ENCODE data around the gene GALNT17.
"Not testable (repeated sequence)": the region's sequence is repeated elsewhere in the genome, so short reads cannot be mapped to it uniquely, and the experiment has no call there.

GALNT17 gene

DNA sequence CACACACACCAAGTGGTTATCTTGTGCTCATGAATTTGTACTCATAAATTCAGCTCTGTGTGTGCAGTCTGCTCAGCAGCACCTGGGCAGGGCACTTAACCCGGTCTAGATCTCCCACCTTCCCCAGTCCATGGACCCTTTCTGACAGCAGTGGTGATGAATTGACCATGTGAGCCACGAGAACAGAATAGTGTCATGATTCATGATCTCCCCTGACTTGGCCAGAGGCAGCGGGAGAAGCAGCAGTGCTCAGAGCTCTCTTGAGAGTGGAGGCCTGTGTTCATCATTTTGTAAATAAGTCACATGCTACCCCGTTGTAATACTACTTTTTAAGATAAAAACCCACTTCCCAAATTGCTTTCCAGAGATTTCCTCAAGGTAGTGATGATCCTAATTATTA, 74.2 kb downstream of the GALNT17 start:
- Histone ChIP-seq H3K4me1 (ENCODE audit: low read length) (no peaks in the 10 kb centered on the region), H3K4me2 (ENCODE audit: low read length) (no peak overlapping the region), H2AFZ (ENCODE audit: low read depth, low read length) (no peak overlapping the region), H3K36me3 (replicated peaks; ENCODE audit: low read depth, low read length) (no peaks in the 10 kb centered on the region), H3K27ac (ENCODE audit: low read length) (no peak overlapping the region), H3K4me3 (ENCODE audit: low read length) (no peak overlapping the region), H3K79me2 (ENCODE audit: low read length) (no peaks in the 10 kb centered on the region), H3K27me3 (ENCODE audit: low read depth, low read length) (no peaks in the 10 kb centered on the region), H3K9me3 (ENCODE audit: insufficient read depth, low read length) (no peaks in the 10 kb centered on the region), H3K9ac (ENCODE audit: low read length) (no peak overlapping the region), H4K20me1 (ENCODE audit: insufficient read depth, low read length) (no peaks in the 10 kb centered on the region)
- TF ChIP-seq EZH2phosphoT487 (IDR thresholded peaks at IDR 0.05; ENCODE audit: low read depth) = no peak
- TF ChIP-seq, protein P1, sequence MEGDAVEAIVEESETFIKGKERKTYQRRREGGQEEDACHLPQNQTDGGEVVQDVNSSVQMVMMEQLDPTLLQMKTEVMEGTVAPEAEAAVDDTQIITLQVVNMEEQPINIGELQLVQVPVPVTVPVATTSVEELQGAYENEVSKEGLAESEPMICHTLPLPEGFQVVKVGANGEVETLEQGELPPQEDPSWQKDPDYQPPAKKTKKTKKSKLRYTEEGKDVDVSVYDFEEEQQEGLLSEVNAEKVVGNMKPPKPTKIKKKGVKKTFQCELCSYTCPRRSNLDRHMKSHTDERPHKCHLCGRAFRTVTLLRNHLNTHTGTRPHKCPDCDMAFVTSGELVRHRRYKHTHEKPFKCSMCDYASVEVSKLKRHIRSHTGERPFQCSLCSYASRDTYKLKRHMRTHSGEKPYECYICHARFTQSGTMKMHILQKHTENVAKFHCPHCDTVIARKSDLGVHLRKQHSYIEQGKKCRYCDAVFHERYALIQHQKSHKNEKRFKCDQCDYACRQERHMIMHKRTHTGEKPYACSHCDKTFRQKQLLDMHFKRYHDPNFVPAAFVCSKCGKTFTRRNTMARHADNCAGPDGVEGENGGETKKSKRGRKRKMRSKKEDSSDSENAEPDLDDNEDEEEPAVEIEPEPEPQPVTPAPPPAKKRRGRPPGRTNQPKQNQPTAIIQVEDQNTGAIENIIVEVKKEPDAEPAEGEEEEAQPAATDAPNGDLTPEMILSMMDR (IDR thresholded peaks at IDR 0.05; ENCODE audit: low read depth, low read length) = no peak

DNA sequence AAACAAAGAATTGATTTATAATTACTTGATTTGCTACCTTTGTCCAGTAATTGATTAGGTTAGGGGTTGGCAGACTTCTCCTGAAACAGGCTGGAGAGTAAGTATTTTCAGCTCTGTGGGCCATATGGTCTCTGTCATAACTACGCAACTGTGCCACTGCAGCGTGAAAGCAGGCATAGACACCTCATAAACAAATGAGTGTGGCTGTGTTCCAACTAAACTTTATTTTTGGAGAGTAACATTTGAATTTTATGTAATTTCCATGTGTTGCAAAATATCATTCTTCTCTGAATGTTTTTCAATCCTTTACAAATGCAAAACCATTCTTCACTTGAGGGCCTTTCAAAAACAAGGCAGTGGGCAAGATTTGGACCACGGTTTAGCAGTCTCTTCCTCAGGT, 76.9 kb downstream of the GALNT17 start:
- H3K4me2 ChIP-seq (ENCODE audit: low read length) = no peak overlapping the region
- H3K4me3 ChIP-seq (ENCODE audit: low read length) = no peak overlapping the region
- H3K79me2 ChIP-seq (ENCODE audit: low read length) = no peaks in the 10 kb centered on the region
- H3K9ac ChIP-seq (ENCODE audit: low read length) = no peak overlapping the region
- H3K9me3 ChIP-seq (ENCODE audit: insufficient read depth, low read length) = no peaks in the 10 kb centered on the region
- H3K4me1 ChIP-seq (ENCODE audit: low read length) = no peaks in the 10 kb centered on the region
- no peaks in the 10 kb centered on the region for H3K36me3 ChIP-seq (replicated peaks; ENCODE audit: low read depth, low read length)
- H2AFZ ChIP-seq (ENCODE audit: low read depth, low read length) = no peak overlapping the region
- no peaks in the 10 kb centered on the region for H3K27me3 ChIP-seq (ENCODE audit: low read depth, low read length)
- TF ChIP-seq, protein P1 (IDR thresholded peaks at IDR 0.05; ENCODE audit: low read depth, low read length) = no peak
- TF ChIP-seq EZH2phosphoT487 (IDR thresholded peaks at IDR 0.05; ENCODE audit: low read depth) = no peak
- H3K27ac ChIP-seq (ENCODE audit: low read length) = no peak overlapping the region
- H4K20me1 ChIP-seq (ENCODE audit: insufficient read depth, low read length) = no peaks in the 10 kb centered on the region

DNA sequence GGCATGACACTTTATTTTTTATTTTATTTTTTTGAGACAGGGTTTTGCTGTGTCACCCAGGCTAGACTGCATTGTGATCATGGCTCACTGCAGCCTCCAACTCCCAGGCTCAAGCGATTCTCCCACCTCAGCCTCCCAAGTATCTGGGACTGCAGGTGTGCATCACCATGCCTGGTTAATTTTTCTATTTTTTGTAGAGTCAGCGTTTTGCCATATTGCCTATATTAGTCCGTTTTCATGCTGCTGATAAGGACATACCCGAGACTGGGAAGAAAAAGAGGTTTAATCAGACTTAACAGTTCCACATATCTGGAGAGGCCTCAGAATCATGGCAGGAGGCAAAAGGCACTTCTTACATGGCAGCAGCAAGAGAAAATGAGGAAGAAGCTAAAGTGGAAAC, 77.5 kb downstream of the GALNT17 start:
- H3K79me2 ChIP-seq (ENCODE audit: low read length); H3K9ac ChIP-seq (ENCODE audit: low read length); H3K27ac ChIP-seq (ENCODE audit: low read length); H3K9me3 ChIP-seq (ENCODE audit: insufficient read depth, low read length); H3K36me3 ChIP-seq (replicated peaks; ENCODE audit: low read depth, low read length); H3K4me3 ChIP-seq (ENCODE audit: low read length); H3K27me3 ChIP-seq (ENCODE audit: low read depth, low read length); H3K4me2 ChIP-seq (ENCODE audit: low read length); H2AFZ ChIP-seq (ENCODE audit: low read depth, low read length); H3K4me1 ChIP-seq (ENCODE audit: low read length); H4K20me1 ChIP-seq (ENCODE audit: insufficient read depth, low read length): not testable (repeated sequence)

DNA sequence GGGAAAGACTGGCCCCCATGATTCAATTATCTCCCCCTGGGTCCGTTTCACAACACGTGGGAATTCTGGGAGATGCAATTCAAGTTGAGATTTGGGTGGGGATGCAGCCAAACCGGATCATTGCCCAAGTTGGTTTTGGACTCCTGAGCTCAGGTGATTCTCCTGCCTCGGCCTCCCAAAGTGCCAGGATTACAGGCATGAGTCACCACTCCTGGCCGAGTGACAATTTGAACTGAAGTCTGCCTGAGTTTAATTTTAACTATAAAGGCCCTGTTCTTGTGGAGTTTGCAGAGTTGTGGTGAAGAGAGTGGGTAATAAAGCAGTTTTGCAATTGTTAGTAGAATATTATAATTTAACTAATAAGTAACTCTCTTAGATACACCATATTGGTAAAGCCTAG, 78.3 kb downstream of the GALNT17 start:
- no peak for TF ChIP-seq EZH2phosphoT487 (IDR thresholded peaks at IDR 0.05; ENCODE audit: low read depth)
- TF ChIP-seq, protein P1 (IDR thresholded peaks at IDR 0.05; ENCODE audit: low read depth, low read length) = no peak
- Histone ChIP-seq H3K9me3 (ENCODE audit: insufficient read depth, low read length) (no peaks in the 10 kb centered on the region), H3K27ac (ENCODE audit: low read length) (no peak overlapping the region), H2AFZ (ENCODE audit: low read depth, low read length) (no peak overlapping the region), H3K36me3 (replicated peaks; ENCODE audit: low read depth, low read length) (no peaks in the 10 kb centered on the region), H3K4me3 (ENCODE audit: low read length) (no peak overlapping the region), H3K4me1 (ENCODE audit: low read length) (no peaks in the 10 kb centered on the region), H3K79me2 (ENCODE audit: low read length) (no peaks in the 10 kb centered on the region), H3K9ac (ENCODE audit: low read length) (no peak overlapping the region), H3K4me2 (ENCODE audit: low read length) (no peak overlapping the region), H3K27me3 (ENCODE audit: low read depth, low read length) (no peaks in the 10 kb centered on the region), H4K20me1 (ENCODE audit: insufficient read depth, low read length) (no peaks in the 10 kb centered on the region)

DNA sequence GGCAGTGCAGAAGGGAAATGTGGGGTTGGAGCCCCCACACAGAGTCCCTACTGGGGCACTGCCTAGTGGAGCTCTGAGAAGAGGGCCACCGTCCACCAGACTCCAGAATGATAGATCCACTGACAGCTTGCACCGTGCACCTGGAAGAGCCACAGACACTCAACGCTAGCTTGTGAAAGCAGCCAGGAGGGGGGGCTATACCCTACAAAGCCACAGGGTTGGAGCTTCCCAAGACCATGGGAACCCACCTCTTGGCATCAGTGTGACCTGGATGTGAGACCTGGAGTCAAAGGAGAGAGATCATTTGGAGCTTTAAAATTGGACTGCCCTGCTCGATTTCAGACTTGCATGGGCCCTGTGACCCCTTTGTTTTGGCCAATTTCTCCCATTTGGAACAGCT, 80.5 kb downstream of the GALNT17 start:
- not testable (repeated sequence) for H3K79me2 ChIP-seq (ENCODE audit: low read length); H4K20me1 ChIP-seq (ENCODE audit: insufficient read depth, low read length)

More for the DNA sequence above, 80.5 kb downstream of the GALNT17 start:
- H3K4me2 ChIP-seq (ENCODE audit: low read length); H3K9me3 ChIP-seq (ENCODE audit: insufficient read depth, low read length); H3K4me3 ChIP-seq (ENCODE audit: low read length); H3K36me3 ChIP-seq (replicated peaks; ENCODE audit: low read depth, low read length); H2AFZ ChIP-seq (ENCODE audit: low read depth, low read length); H3K27ac ChIP-seq (ENCODE audit: low read length); H3K4me1 ChIP-seq (ENCODE audit: low read length); H3K9ac ChIP-seq (ENCODE audit: low read length); H3K27me3 ChIP-seq (ENCODE audit: low read depth, low read length): not testable (repeated sequence)
